ENCODE measurements around the gene IGHMBP2. TPM values are rescaled to one million over a fixed set of nuclear protein-coding genes. Genes with fewer than 3 reads are reported as not detected.

Gene IGHMBP2
- total RNA-seq, 1 donor = 10.9 TPM

DNA sequence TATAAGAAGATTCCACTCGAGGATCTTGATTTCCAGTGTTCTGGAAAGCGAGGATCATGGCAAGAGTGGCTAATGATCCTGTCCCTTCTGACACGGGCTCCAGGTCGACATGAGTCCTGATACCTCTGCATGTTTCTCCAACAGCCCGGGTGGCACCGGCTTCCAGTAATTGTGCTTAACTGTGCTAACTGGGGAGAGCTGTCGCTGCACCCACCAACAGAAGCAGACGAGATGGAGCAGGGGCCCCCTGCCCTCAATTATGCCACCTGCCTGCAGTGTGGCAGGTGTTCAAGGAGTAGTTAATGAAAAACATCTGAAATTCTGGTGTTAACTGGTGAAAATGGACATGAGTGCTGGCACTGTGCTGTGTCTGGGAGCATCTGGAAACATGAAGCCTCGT is 6.2 kb upstream of the IGHMBP2 start:
- Histone ChIP-seq H2AFZ (ENCODE audit: low read length) (no peak overlapping the region), H3K79me2 (ENCODE audit: insufficient read depth, low read length) (peaks cover 21% of the 10 kb centered on the region), H3K36me3 (ENCODE audit: insufficient read depth, low read length) (peaks cover 59% of the 10 kb centered on the region), H3K27ac (ENCODE audit: low read depth, low read length) (no peak overlapping the region), H3K9me3 (ENCODE audit: low read depth, low read length) (no peaks in the 10 kb centered on the region), H3K27me3 (ENCODE audit: insufficient read depth, low read length) (no peaks in the 10 kb centered on the region), H3K4me3 (ENCODE audit: insufficient read depth, low read length) (no peak overlapping the region), H3K4me2 (ENCODE audit: insufficient read depth, low read length) (no peak overlapping the region), H3K4me1 (ENCODE audit: insufficient read depth, low read length) (peaks cover under 1% of the 10 kb centered on the region), H4K20me1 (ENCODE audit: insufficient read depth, low read length) (peaks cover 21% of the 10 kb centered on the region)
- no peak for DNase-seq (ENCODE audit: insufficient read length, low spot score, missing footprints)
- TF ChIP-seq, protein P1, sequence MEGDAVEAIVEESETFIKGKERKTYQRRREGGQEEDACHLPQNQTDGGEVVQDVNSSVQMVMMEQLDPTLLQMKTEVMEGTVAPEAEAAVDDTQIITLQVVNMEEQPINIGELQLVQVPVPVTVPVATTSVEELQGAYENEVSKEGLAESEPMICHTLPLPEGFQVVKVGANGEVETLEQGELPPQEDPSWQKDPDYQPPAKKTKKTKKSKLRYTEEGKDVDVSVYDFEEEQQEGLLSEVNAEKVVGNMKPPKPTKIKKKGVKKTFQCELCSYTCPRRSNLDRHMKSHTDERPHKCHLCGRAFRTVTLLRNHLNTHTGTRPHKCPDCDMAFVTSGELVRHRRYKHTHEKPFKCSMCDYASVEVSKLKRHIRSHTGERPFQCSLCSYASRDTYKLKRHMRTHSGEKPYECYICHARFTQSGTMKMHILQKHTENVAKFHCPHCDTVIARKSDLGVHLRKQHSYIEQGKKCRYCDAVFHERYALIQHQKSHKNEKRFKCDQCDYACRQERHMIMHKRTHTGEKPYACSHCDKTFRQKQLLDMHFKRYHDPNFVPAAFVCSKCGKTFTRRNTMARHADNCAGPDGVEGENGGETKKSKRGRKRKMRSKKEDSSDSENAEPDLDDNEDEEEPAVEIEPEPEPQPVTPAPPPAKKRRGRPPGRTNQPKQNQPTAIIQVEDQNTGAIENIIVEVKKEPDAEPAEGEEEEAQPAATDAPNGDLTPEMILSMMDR (IDR thresholded peaks at IDR 0.05; ENCODE audit: extremely low read depth, low read depth, low read length) = no peak

DNA sequence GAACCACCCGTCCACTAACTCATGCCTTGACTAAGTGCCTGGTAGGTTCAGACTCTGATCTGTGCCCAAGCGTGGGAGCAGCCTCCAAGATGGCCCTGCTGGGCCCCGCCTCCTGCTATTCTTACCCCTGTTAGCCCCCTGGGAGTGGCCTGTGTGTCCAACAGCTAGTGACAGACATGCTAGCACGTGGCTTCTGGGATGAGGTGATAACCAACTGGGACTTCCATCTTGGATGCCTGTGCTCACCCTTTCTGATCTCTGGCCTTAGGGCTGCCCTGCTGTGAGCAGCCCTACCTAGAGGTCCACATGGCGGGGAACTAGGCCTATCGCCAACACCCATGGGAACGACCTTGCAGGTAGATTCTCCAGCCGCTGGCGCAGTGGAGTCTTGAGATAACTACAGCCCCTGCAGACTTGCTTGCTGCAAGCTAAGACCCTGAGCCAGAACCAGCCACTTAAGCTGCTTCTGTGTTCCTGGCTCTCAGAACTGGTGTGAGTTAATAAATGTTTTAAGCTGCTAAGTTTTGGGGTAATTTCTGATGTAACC is 2.8 kb upstream of the IGHMBP2 start:
- Histone ChIP-seq H3K4me1 (ENCODE audit: insufficient read depth, low read length) (peaks cover 14% of the 10 kb centered on the region), H3K27me3 (ENCODE audit: insufficient read depth, low read length) (no peaks in the 10 kb centered on the region), H3K4me2 (ENCODE audit: insufficient read depth, low read length) (no peak overlapping the region), H3K36me3 (ENCODE audit: insufficient read depth, low read length) (peaks cover 37% of the 10 kb centered on the region), H2AFZ (ENCODE audit: low read length) (no peak overlapping the region), H3K27ac (ENCODE audit: low read depth, low read length) (no peak overlapping the region), H4K20me1 (ENCODE audit: insufficient read depth, low read length) (peaks cover 29% of the 10 kb centered on the region), H3K4me3 (ENCODE audit: insufficient read depth, low read length) (no peak overlapping the region), H3K79me2 (ENCODE audit: insufficient read depth, low read length) (peaks cover 56% of the 10 kb centered on the region), H3K9me3 (ENCODE audit: low read depth, low read length) (no peaks in the 10 kb centered on the region)
- TF ChIP-seq, protein P1 (IDR thresholded peaks at IDR 0.05; ENCODE audit: extremely low read depth, low read depth, low read length) = no peak
- no peak for DNase-seq (ENCODE audit: insufficient read length, low spot score, missing footprints)

DNA sequence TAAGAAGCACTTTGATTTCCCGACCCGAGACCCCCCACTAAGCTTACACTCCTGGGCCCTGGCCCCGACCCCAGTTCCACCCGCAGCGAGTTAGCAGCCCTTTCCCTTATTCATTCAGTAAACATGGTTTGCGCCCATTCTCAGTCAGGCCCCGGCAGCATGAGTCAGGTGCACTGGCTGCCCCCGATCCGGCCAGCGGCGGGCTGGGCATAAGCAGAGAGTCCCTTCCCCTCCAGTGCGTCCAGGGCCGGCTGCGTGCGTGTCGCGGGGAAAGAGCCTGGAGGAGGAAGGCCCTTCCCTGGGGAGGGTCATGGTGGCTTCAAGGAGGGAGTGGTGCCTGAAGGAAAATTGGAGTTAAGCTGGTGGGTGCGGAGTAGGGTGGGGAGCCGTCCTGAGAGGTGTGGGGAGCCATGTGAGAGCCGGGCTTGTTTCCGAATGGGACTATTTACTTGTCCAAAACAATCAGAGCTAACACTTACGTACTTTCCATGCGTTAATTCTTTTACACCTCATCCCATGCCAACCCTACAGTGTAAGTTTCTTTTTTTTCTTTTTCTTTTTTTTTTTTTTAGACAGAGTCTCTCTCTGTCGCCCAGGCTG is 657 bp downstream of the IGHMBP2 start:
- H3K27me3 ChIP-seq (ENCODE audit: insufficient read depth, low read length) = no peaks in the 10 kb centered on the region
- H3K4me2 ChIP-seq (ENCODE audit: insufficient read depth, low read length) = peak overlapping the region; percentile 95
- H4K20me1 ChIP-seq (ENCODE audit: insufficient read depth, low read length) = peaks cover 26% of the 10 kb centered on the region
- TF ChIP-seq, protein P1 (IDR thresholded peaks at IDR 0.05; ENCODE audit: extremely low read depth, low read depth, low read length) = no peak
- H3K79me2 ChIP-seq (ENCODE audit: insufficient read depth, low read length) = peaks cover 68% of the 10 kb centered on the region
- no peaks in the 10 kb centered on the region for H3K9me3 ChIP-seq (ENCODE audit: low read depth, low read length)
- peak overlapping the region; percentile 94 for H2AFZ ChIP-seq (ENCODE audit: low read length)
- DNase-seq (ENCODE audit: insufficient read length, low spot score, missing footprints) = peak; percentile 92
- H3K36me3 ChIP-seq (ENCODE audit: insufficient read depth, low read length) = peaks cover 25% of the 10 kb centered on the region
- peaks cover 14% of the 10 kb centered on the region for H3K4me1 ChIP-seq (ENCODE audit: insufficient read depth, low read length)
- H3K27ac ChIP-seq (ENCODE audit: low read depth, low read length) = peak overlapping the region; percentile 87
- peak overlapping the region; percentile 95 for H3K4me3 ChIP-seq (ENCODE audit: insufficient read depth, low read length)

DNA sequence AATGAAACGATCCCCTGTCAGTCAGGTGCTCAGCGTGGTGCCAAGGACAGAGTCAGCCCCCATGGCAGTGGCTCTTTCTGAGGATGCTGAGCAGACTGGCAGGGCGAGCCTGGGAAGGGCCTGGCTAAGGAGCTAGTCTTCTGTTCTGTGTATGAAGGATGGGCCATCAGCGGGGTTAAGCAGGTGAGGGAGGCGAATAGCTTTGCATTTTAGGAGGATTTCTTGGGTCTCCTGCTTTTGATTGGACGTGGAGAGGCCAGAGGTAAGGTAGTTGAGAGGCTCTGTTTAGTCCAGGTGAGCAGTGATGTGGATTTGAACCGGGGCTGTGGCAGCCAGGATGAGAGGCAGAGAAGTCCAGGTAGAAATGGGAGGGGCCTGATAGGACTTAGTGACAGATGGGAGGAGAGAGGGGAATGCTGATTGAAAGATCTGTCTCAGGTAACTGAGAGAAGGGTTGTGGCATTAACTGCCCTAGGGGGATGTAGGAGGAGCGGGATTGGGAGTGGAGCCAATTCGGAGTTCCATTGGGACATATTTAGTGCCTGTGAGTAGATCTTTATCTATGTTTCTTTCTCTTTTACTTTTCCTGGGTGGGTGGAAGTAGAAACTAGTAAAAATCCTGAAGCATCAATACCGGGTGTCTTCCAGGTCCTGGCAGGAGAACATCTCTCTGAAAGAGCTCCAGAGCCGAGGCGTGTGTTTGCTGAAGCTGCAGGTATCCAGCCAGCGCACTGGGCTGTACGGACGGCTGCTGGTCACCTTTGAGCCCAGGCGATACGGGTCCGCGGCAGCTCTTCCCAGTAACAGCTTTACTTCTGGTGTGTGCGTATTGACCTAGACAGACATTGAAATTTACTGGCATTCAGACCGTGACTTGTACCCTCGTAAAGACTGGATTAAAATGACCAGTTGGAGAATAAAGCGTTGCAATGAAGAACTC is 2.0 kb downstream of the IGHMBP2 start:
- Histone ChIP-seq H3K4me2 (ENCODE audit: insufficient read depth, low read length) (peak overlapping the region; percentile 95), H4K20me1 (ENCODE audit: insufficient read depth, low read length) (peaks cover 22% of the 10 kb centered on the region), H3K9me3 (ENCODE audit: low read depth, low read length) (no peaks in the 10 kb centered on the region), H3K79me2 (ENCODE audit: insufficient read depth, low read length) (peaks cover 65% of the 10 kb centered on the region), H3K36me3 (ENCODE audit: insufficient read depth, low read length) (peaks cover 19% of the 10 kb centered on the region), H2AFZ (ENCODE audit: low read length) (no peak overlapping the region), H3K27ac (ENCODE audit: low read depth, low read length) (no peak overlapping the region), H3K4me1 (ENCODE audit: insufficient read depth, low read length) (peaks cover 14% of the 10 kb centered on the region), H3K27me3 (ENCODE audit: insufficient read depth, low read length) (no peaks in the 10 kb centered on the region), H3K4me3 (ENCODE audit: insufficient read depth, low read length) (peak overlapping the region; percentile 95)
- TF ChIP-seq, protein P1 (IDR thresholded peaks at IDR 0.05; ENCODE audit: extremely low read depth, low read depth, low read length) = no peak
- DNase-seq (ENCODE audit: insufficient read length, low spot score, missing footprints) = no peak

Data from osteoblast (primary cell).